Psoas muscle (tissue), 8 donors: ENCODE measurements around the gene FUT7. TPM values are rescaled to one million over a fixed set of nuclear protein-coding genes. Genes with fewer than 3 reads are reported as not detected.

Experiments used
- ATAC-seq, 4 donors: fragments of 200-7000 bp; cut with Tn5 transposase; one replicate each; pipeline ENCODE4 v1.9.1; 2020; ENCODE audit warnings: moderate library complexity in 3 of 4, mild to moderate bottlenecking in 2 of 4
- DNase-seq, 2 donors: peaks; one replicate each; pipeline ENCODE4 v3.0.0-alpha.2; 2020
- H3K27ac ChIP-seq: fragments of 200-600 bp; one replicate; pipeline ENCODE4 v1.8.0; 2022
- H3K27me3 ChIP-seq, 3 donors: fragments of 200-600 bp in 1 of 3; one replicate each; pipeline versions ENCODE4 v1.6.1 to v1.8.0; 2013 to 2022; ENCODE audit warnings: low read length in 2 of 3, mild to moderate bottlenecking in 2 of 3, moderate library complexity in 1 of 3; ENCODE audit not compliant: insufficient read depth in 3 of 3
- H3K36me3 ChIP-seq, 2 donors: fragments of 200-600 bp in 1 of 2; one replicate each; pipeline versions ENCODE4 v1.6.1 to v1.8.0; 2013 to 2022; ENCODE audit warnings: low read depth in 1 of 2, mild to moderate bottlenecking in 1 of 2, moderate library complexity in 1 of 2; ENCODE audit not compliant: insufficient read depth in 1 of 2
- H3K4me1 ChIP-seq: fragments of 200-600 bp; one replicate; pipeline ENCODE4 v1.8.0; 2022
- H3K4me3 ChIP-seq: fragments of 200-600 bp; one replicate; pipeline ENCODE4 v1.8.0; 2022; ENCODE audit warnings: mild to moderate bottlenecking
- H3K9me3 ChIP-seq: fragments of 200-600 bp; one replicate; pipeline ENCODE4 v1.8.0; 2022
- CTCF ChIP-seq: fragments of 200-600 bp; IDR thresholded peaks from one replicate; pipeline ENCODE4 v1.8.0; 2022; ENCODE audit warnings: antibody characterized with exemption
- WGBS, 3 donors: extraction: QIAGEN DNeasy Blood & Tissue Kit; methylation state at CpG; one replicate each; pipeline versions ENCODE4 v1.1.6 to v1.1.7; 2013; 5-methylcytosine and 5-hydroxymethylcytosine counted together
- intact Hi-C, 2 donors: fragments of 100-400 bp; cut with DNase I; formaldehyde crosslinking; loops; one replicate each; pipeline versions ENCODE4 v1.11.0 to v1.14.2; 2022
- polyA plus RNA-seq, 3 donors: library from polyadenylated mRNA; stranded (reverse); fragments of 200-250 nt; gene quantifications; one replicate each; pipeline ENCODE4 v1.2.3, GENCODE V29; 2013
- total RNA-seq, 4 donors: library from RNA; stranded (reverse); fragmentation: NEBNext Ultra II Directional in 2 of 4; extraction: Animal tissue kit (Norgen Biotek cat#: 25700) in 2 of 4; gene quantifications; one replicate each; pipeline versions ENCODE4 v1.2.1 to v1.2.4, GENCODE V29; 2021 to 2023
- donor health status: healthy with polysubstance abuse.
- donor health status: DM: no; HTN: no; CAD: no; lungs with moderate emphysema.
- donor health status: Bipolar disorder and iron deficiency.
- donor health status: healthy.
- donor health status: DM: yes; HTN: yes; CAD: no.
- donor health status: DM: no; HTN: no; CAD: no.
- donor health status: DM: no; HTN: no; CAD: no.
- donor health status: DM: yes; HTN: yes; CAD: no.

Gene FUT7
- total and polyA plus RNA-seq, 7 donors, result 0.01 to 0.08 (median 0.06) TPM; not detected in 4

GRCh38 chr9:137077758-137078693, 46.1 kb upstream of the FUT7 start:
- peak in 1 of 2 donors; percentile 56 for DNase-seq
- H3K36me3 ChIP-seq, result peaks cover 0 to 9% of the 10 kb centered on the region in 2 donors
- H3K27me3 ChIP-seq, result peaks cover 0 to 4% (median 0%) of the 10 kb centered on the region in 3 donors
- ATAC-seq, result peak in 1 of 4 donors; percentile 19
- WGBS, 3 donors, result 17 to 28% (median 23%) methylated on average over 57 to 76 of the region's 76 CpGs
- TF ChIP-seq CTCF, result no peak
- peak overlapping the region; percentile 66 for H3K4me3 ChIP-seq
- H3K9me3 ChIP-seq, result no peaks in the 10 kb centered on the region
- H3K27ac ChIP-seq, result no peak overlapping the region
- intact Hi-C loops, result no loop called here
- H3K4me1 ChIP-seq, result peaks cover 11% of the 10 kb centered on the region

- H3K9me3 ChIP-seq, result no peaks in the 10 kb centered on the region
- intact Hi-C loops, result no loop called here
Observed at GRCh38 chr9:137077010-137077747, 45.3 kb upstream of the FUT7 start, which contains the start of gene UAP1L1. Gene UAP1L1, plus strand, starts transcription at chr9:137077517. Its CDS starts 16 bp downstream, at chr9:137077533.

GRCh38 chr9:137076636-137077009, 44.7 kb upstream of the FUT7 start:
- H3K27ac ChIP-seq, result no peak overlapping the region
- no peak for DNase-seq
- TF ChIP-seq CTCF, result no peak
- H3K9me3 ChIP-seq, result no peaks in the 10 kb centered on the region
- H3K4me1 ChIP-seq, result peaks cover 11% of the 10 kb centered on the region
- 57 to 60% (median 57%) methylated on average over 15 of the region's 15 CpGs for WGBS, 3 donors
- ATAC-seq, result peak in 3 of 4 donors; percentile 6 to 17 (median 10)
- intact Hi-C loops, result no loop called here
- peaks cover 0 to 9% of the 10 kb centered on the region in 2 donors for H3K36me3 ChIP-seq
- peaks cover 0 to 4% (median 0%) of the 10 kb centered on the region in 3 donors for H3K27me3 ChIP-seq
- peak overlapping the region; percentile 66 for H3K4me3 ChIP-seq

More at GRCh38 chr9:137077010-137077747, 45.3 kb upstream of the FUT7 start, which contains the start of gene UAP1L1:
- H3K4me3 ChIP-seq, result peak within 1 kb of the TSS; percentile 66
- 2 to 4% (median 4%) methylated on average over 34 to 84 of the region's 87 CpGs for WGBS, 3 donors
- no peak for TF ChIP-seq CTCF
- H3K4me1 ChIP-seq, result peaks cover 11% of the 10 kb centered on the region
- DNase-seq (peak; percentile 83), ATAC-seq (peak; percentile 41 to 71 (median 59))
- H3K36me3 ChIP-seq, result peaks cover 0 to 9% of the 10 kb centered on the region in 2 donors
- peaks cover 0 to 4% (median 0%) of the 10 kb centered on the region in 3 donors for H3K27me3 ChIP-seq
- H3K27ac ChIP-seq, result no peak within 1 kb of the TSS

GRCh38 chr9:137075275-137075775, 43.4 kb upstream of the FUT7 start:
- H3K27ac ChIP-seq, result no peak overlapping the region
- H3K4me1 ChIP-seq, result peaks cover 16% of the 10 kb centered on the region
- no peak for TF ChIP-seq CTCF
- no peak overlapping the region for H3K4me3 ChIP-seq
- intact Hi-C loops, result no loop called here
- ATAC-seq (no peak), DNase-seq (no peak)
- H3K27me3 ChIP-seq, result peaks cover 0 to 4% (median 0%) of the 10 kb centered on the region in 3 donors
- H3K9me3 ChIP-seq, result no peaks in the 10 kb centered on the region
- 85 to 89% (median 88%) methylated on average over 12 of the region's 12 CpGs for WGBS, 3 donors
- H3K36me3 ChIP-seq, result peaks cover 0 to 6% of the 10 kb centered on the region in 2 donors
